HuH-7.5 (cell line): Measurements from ENCODE around the gene CREB5.

Source experiments
- DNase-seq: peaks from one replicate; pipeline ENCODE4 v3.0.0; 2011; ENCODE audit warnings: low spot score

The CREB5 gene

GRCh38 chr7:28685644-28686417, 273.5 kb downstream of the CREB5 start:
- peak; percentile 29 for DNase-seq

DNA sequence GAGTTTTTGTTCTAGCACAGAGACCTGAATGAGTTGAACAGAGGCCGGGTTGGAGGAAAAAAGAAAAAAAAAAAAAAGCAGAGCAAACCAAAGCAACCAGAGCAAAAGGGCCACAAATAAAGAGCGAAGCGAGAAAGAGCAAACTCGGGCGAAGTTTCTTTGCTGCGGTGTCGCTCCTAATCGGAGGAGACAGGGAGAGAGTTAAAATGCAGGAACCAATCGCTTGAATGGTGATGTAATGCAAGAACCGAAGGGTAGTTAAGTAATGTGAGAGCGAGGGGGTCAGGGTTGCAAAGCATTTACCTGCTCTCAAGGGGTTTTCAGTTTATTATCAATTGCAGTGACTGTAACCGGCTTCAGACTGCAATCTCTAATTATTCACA, 274.1 kb downstream of the CREB5 start:
- DNase-seq: peak; percentile 16

DNA sequence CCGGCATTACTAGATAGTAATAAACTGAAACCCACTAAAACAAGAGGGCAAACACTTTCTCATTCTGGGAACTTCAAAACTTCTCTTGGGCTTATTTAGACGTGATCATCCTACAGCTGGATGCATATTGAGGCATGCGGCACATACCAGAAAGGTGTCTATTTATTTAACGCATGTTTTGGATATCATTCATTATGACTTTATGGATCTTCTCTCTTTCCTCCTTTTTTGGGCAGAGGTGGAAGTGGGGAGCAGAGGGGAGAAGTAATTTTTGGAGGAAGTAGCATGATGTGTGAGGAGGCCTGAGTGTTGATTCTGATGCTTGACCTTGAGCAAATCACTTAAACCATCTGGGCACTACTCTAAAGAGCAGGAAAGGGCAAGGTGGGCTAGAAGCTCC, 275.2 kb downstream of the CREB5 start:
- no peak for DNase-seq

GRCh38 chr7:28688174-28688573, 275.9 kb downstream of the CREB5 start:
- no peak for DNase-seq

DNA sequence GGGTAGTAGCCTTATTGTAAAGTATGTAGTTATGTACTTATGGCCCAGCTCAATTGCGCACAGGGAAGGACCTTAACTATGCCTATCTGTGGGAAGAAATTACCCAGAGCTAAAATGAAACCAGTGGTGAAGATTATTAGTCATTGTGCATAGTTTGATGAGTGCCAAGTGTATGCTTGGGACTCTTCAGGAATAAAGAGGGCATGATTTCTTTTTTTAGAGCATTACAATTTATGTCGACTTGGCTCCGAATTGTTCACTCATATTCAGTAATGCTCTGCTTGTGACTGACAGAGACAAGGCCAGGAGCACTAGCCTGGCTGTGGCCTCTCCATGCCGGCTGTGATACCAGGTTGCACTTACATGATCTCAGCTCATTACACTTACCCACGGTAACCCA, 276.3 kb downstream of the CREB5 start:
- DNase-seq: no peak

GRCh38 chr7:28695300-28696295, 283.3 kb downstream of the CREB5 start:
- DNase-seq: no peak

DNA sequence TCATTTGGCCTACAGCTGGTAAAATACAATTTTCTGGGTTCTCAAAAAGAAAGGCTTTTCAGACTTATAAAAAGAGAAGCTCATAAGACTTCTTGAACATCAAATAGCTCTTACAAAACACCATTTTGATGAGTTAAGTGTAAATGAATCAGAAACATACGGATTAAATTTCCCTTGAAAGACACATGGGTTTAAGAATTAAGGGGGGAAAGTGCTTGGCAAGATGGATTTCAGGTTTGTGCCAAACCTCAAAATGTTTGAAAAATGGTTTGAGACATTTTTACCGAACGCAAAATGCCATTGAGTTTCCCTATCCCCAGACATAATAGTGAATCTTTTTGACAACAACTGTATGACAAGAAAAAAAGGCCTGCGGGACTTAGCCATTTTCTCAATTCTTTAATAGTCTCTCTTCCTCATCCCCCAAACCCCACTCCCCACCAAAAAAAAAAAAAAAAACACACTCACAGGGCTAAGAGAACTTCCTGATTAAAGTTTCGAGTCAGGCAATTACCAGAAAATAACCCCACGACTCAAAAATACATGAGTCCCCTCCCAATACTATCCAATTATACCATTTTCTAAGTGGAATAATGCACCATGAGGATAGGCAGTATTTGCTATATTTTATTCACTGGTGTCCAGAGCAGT, 285.7 kb downstream of the CREB5 start:
- DNase-seq: no peak

DNA sequence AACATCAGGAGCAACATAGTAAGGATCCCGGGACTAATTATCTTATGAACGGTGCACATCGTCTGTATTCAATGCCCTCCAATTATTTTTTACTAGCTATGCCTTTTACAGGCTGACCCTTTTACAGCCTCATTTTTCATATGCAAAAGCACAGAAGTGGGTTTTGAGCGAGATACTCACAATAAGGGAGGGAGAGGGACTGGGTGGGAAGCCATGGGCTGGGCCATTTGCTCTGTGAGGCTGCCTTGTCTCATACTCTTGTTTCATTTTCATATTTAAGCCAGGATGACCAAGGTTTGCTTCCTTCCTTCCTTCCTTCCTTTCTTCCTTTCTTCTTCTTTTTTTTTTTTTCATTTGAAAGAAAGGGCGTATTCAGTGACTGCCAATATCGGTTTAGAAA, 286.5 kb downstream of the CREB5 start:
- DNase-seq: no peak

DNA sequence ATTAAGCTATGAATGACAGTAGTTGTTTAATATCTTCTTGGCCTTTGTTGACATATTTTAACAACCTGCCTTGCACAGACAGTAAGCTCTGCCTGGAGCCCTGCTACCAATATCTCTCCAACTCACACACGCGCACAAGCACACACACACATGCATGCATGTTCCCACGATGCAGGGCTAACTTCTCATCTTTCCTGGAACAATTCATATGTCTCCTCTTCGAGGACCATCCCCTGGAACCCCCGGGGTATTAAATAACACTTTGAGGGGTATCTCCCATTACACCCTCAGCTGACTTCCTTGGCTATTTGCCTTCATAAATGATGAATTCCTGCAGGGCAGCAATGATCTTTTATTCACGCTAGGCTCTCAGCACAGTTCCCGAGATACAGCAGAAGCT, 287.8 kb downstream of the CREB5 start:
- no peak for DNase-seq

- DNase-seq: no peak
Observed at GRCh38 chr7:28700790-28701203, 288.5 kb downstream of the CREB5 start.

GRCh38 chr7:28701731-28702130, 289.4 kb downstream of the CREB5 start:
- no peak for DNase-seq

GRCh38 chr7:28702171-28702570, 289.9 kb downstream of the CREB5 start:
- no peak for DNase-seq

DNA sequence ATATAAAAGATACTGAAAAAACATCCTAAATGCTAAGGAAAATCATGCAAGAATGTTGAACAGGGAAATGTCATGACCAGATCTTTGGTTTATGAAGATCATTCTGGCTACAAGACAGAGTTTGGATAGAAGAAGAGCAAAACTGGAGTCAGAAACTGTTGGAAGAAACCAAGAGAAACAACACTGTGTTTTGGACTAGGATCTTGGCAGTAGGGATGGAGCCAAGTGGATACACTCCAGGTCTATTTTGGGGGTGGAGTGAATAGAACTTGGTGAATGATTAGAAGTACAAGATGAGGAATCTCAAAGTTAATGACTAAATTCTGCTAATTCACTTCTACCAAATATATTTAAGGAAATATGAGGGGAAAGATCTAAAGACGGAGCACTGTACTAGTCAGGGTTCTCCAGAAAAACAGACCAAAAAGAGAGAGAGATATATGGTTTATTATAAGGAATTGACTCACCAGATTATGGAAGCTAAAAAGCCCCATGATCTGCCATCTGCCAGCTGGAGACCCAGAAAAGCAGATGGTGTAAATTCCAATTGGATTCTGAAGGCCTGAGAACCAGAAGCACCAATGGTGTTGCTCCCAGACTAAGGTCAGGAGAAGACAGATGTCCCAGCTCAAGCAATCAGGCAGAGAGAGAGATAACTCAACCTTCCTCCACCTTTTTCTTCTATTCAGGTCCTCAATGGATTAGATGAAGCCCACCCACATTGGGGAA, 290.9 kb downstream of the CREB5 start:
- no peak for DNase-seq

GRCh38 chr7:28704706-28705105, 292.4 kb downstream of the CREB5 start:
- DNase-seq: no peak

GRCh38 chr7:28705350-28705749, 293.0 kb downstream of the CREB5 start:
- DNase-seq: no peak

- no peak for DNase-seq
Observed at GRCh38 chr7:28706584-28706983, 294.3 kb downstream of the CREB5 start.

DNA sequence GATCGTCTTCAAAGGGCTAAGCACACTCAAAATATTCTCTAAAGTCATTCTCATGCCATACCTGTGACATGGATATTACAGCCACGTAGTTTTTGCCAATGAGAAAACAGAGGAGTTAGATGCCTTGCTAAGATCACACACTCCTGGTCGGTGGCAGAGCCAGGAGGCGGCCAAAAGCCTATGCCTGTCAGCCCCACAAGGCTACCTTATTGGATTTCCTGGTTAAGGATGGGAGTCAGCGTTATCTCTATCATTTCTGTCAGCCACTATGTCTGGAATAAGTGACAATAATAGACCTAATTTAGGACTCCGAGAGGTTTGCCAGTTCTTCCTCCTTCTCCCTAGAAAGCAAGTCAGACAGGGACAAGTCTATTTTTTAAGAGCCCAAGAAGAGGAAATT, 295.0 kb downstream of the CREB5 start:
- no peak for DNase-seq

DNA sequence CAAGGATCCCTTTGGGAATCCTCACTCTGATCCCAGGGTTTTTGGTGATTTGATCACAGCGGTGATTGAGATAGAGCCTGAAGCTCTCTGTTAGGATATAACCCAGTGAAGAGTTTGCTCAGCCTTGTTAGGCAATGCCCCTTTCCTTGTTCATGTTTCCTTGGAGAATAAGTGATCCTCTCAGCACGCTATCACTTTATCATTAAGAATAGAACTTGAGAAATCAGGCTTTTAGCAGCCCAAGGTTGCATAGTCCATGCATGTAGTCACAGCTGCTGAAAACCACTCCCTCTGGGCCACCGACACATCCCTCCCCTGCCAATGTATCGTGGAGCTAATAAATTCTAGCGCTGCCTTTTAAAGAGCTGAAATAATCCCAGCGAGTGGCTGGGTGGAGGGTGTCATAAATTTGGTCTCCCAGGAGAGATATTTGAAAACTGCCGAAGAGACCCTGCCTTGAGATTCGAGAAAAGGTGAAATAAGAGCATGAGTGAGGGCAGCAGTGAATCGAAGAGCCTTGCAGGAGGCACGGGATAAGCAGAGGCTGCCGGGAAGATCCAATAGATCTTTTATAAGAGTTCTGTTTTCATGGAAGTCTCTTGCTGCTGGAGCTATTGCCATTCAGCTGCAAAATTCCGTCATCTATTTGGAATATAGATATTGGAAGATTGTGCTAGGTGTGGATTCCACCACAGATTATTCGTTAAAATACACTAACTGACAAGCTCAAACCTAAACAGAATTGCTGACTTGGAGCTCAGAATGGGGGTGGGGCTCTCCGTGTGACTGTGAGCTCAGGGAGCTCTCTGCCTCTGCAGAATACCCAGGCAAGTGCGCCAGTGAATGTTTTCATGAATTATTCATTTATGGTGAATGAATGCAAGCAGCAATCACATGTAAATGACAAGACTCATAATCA, 296.0 kb downstream of the CREB5 start:
- no peak for DNase-seq

DNA sequence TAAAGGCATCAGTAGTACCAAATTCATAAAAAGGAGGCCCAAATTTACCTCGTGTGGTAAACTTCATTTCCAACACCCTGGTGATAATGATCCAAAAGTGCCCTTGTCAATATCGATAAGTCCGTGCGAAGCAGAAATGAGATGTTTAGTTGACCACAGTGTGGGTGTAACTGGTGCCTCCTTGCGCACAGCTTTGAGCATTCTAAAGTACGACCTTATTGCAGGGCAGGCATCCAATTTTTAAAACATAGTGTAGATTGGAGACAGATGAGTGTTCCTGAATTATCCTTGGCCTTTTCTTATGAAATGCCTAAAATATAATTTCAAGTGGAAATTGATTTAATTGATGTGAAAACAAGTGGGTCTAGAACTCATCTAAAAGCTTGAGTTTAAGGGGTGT, 297.4 kb downstream of the CREB5 start:
- DNase-seq: no peak

- no peak for DNase-seq
Observed at GRCh38 chr7:28711114-28711513, 298.8 kb downstream of the CREB5 start.
